IMR-90 (cell line): ENCODE measurements around the gene TIAM2.

Experiments used
- BHLHE40 ChIP-seq: fragments of 150-350 bp; IDR thresholded peaks from 2 replicates; pipeline ENCODE4 v1.6.1; 2016; ENCODE audit warnings: mild to moderate bottlenecking, low read depth, low read length
- CEBPB ChIP-seq: IDR thresholded peaks from 2 replicates; pipeline ENCODE4 v1.6.1; 2012; ENCODE audit warnings: low read depth, low read length, improper control_type of control experiment
- CHD1 ChIP-seq: IDR thresholded peaks from 2 replicates; pipeline ENCODE4 v1.6.1; 2012; ENCODE audit warnings: low read depth, low read length, improper control_type of control experiment
- CTCF ChIP-seq: conservative IDR thresholded peaks from 2 replicates; pipeline ENCODE4 v1.5.1; 2012; ENCODE audit warnings: mild to moderate bottlenecking, low read depth, low read length, improper control_type of control experiment
- ELK1 ChIP-seq: fragments of 150-350 bp; IDR thresholded peaks from 2 replicates; pipeline ENCODE4 v1.6.1; 2016; ENCODE audit warnings: low read depth, mild to moderate bottlenecking, low read length, moderate library complexity, borderline replicate concordance
- FOS ChIP-seq: fragments of 150-350 bp; IDR thresholded peaks from 2 replicates; pipeline ENCODE4 v1.6.1; 2016; ENCODE audit warnings: low read depth, low read length
- MAFK ChIP-seq: IDR thresholded peaks from 2 replicates; pipeline ENCODE4 v1.6.1; 2012; ENCODE audit warnings: low read depth, low read length, improper control_type of control experiment
- MXI1 ChIP-seq: IDR thresholded peaks from 2 replicates; pipeline ENCODE4 v1.6.1; 2012; ENCODE audit warnings: low read depth, mild to moderate bottlenecking, low read length, moderate library complexity, borderline replicate concordance
- NFE2L2 ChIP-seq: fragments of 150-350 bp; IDR thresholded peaks from 2 replicates; pipeline ENCODE4 v1.6.1; 2016; ENCODE audit warnings: low read depth, mild to moderate bottlenecking, low read length
- POLR2A ChIP-seq: IDR thresholded peaks from 2 replicates; pipeline ENCODE4 v1.6.1; 2012; ENCODE audit warnings: mild to moderate bottlenecking, low read depth, low read length
- RAD21 ChIP-seq: IDR thresholded peaks from 2 replicates; pipeline ENCODE4 v1.6.1; 2012; ENCODE audit warnings: low read length, improper control_type of control experiment
- RCOR1 ChIP-seq: IDR thresholded peaks from 2 replicates; pipeline ENCODE4 v1.6.1; 2012; ENCODE audit warnings: mild to moderate bottlenecking, low read length, improper control_type of control experiment; ENCODE audit not compliant: insufficient replicate concordance
- SMC3 ChIP-seq: fragments of 150-350 bp; IDR thresholded peaks from 2 replicates; pipeline ENCODE4 v1.6.1; 2016; ENCODE audit warnings: low read depth, mild to moderate bottlenecking, antibody characterized with exemption, low read length, moderate library complexity
- TF ChIP-seq, protein P1 (sequence below): fragments of 150-350 bp; IDR thresholded peaks from 2 replicates; pipeline ENCODE4 v1.6.1; 2017; ENCODE audit warnings: mild to moderate bottlenecking, antibody characterized with exemption, low read length, low read depth

- TF ChIP-seq CTCF (no peak), SMC3 (no peak), POLR2A (no peak), ELK1 (no peak), RAD21 (no peak), MAFK (peak; percentile 38; the same call in 1 of the 2 replicates), MXI1 (no peak), CEBPB (no peak), RCOR1 (no peak), CHD1 (no peak), BHLHE40 (no peak), NFE2L2 (no peak), FOS (no peak)
- TF ChIP-seq, protein P1, sequence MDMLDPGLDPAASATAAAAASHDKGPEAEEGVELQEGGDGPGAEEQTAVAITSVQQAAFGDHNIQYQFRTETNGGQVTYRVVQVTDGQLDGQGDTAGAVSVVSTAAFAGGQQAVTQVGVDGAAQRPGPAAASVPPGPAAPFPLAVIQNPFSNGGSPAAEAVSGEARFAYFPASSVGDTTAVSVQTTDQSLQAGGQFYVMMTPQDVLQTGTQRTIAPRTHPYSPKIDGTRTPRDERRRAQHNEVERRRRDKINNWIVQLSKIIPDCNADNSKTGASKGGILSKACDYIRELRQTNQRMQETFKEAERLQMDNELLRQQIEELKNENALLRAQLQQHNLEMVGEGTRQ = no peak
Measured at GRCh38 chr6:155163601-155164000, 168.5 kb downstream of the TIAM2 start.
